Measurements from ENCODE around the gene SUPT20H.

Gene SUPT20H

DNA sequence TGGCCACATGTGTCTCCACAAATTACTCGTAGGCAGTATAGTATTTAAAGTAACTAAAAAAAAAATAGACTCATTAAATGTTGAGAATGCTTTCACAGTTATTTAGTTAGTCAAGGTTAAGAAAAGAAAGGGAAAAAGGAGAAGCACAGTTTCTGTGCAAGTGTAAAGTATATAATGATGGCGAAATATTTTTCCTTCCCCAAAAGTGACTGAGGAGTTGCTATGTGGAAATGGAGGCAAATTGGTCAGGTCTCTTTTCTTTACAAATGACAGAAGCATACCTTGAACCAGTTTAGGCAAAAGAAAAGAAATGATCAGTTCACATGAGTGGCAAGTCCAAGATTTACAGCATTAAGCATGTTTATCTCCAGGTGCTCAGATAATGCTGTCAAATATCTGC is 28.0 kb upstream of the SUPT20H start:
- H3F3A ChIP-seq (ENCODE audit: insufficient read depth, low read length) = no peaks in the 10 kb centered on the region
- H4K20me1 ChIP-seq (ENCODE audit: insufficient read depth, low read length) = no peaks in the 10 kb centered on the region
- no peak overlapping the region for H2AFZ ChIP-seq (ENCODE audit: low read length)
- H3K4me3 ChIP-seq (ENCODE audit: low read length) = no peak overlapping the region
- H3K27me3 ChIP-seq (replicated peaks; ENCODE audit: insufficient read depth, low read length) = no peaks in the 10 kb centered on the region
- DNase-seq = no peak
- no peaks in the 10 kb centered on the region for H3K36me3 ChIP-seq (replicated peaks; ENCODE audit: insufficient read depth, low read length)
- H3K4me2 ChIP-seq (ENCODE audit: low read depth, low read length) = no peak overlapping the region
- H3K9ac ChIP-seq (ENCODE audit: low read length) = no peak overlapping the region
- no peaks in the 10 kb centered on the region for H3K9me2 ChIP-seq (replicated peaks; ENCODE audit: insufficient read depth, low read length)
- no peaks in the 10 kb centered on the region for H3K79me2 ChIP-seq (ENCODE audit: low read length)
- H3K9me3 ChIP-seq (replicated peaks; ENCODE audit: insufficient read depth, low read length) = no peaks in the 10 kb centered on the region
- no peak overlapping the region for H3K27ac ChIP-seq (ENCODE audit: low read length)
- no peaks in the 10 kb centered on the region for H3K4me1 ChIP-seq (ENCODE audit: low read length)
- TF ChIP-seq CTCF (IDR thresholded peaks at IDR 0.05; ENCODE audit: low read length) (no peak), EZH2phosphoT487 (IDR thresholded peaks at IDR 0.05; ENCODE audit: low read length) (no peak), EZH2 (optimal IDR thresholded peaks at IDR 0.05; ENCODE audit: low read depth, low read length) (no peak)

- H3K27me3 ChIP-seq (replicated peaks; ENCODE audit: insufficient read depth, low read length) = no peaks in the 10 kb centered on the region
- no peak overlapping the region for H2AFZ ChIP-seq (ENCODE audit: low read length)
- no peaks in the 10 kb centered on the region for H3F3A ChIP-seq (ENCODE audit: insufficient read depth, low read length)
- H4K20me1 ChIP-seq (ENCODE audit: insufficient read depth, low read length) = no peaks in the 10 kb centered on the region
- no peak overlapping the region for H3K9ac ChIP-seq (ENCODE audit: low read length)
- no peaks in the 10 kb centered on the region for H3K4me1 ChIP-seq (ENCODE audit: low read length)
- no peak overlapping the region for H3K27ac ChIP-seq (ENCODE audit: low read length)
- no peak for TF ChIP-seq EZH2phosphoT487 (IDR thresholded peaks at IDR 0.05; ENCODE audit: low read length)
- TF ChIP-seq EZH2 (optimal IDR thresholded peaks at IDR 0.05; ENCODE audit: low read depth, low read length) = no peak
- no peak for TF ChIP-seq CTCF (IDR thresholded peaks at IDR 0.05; ENCODE audit: low read length)
- no peak overlapping the region for H3K4me3 ChIP-seq (ENCODE audit: low read length)
- no peaks in the 10 kb centered on the region for H3K36me3 ChIP-seq (replicated peaks; ENCODE audit: insufficient read depth, low read length)
- H3K9me2 ChIP-seq (replicated peaks; ENCODE audit: insufficient read depth, low read length) = no peaks in the 10 kb centered on the region
- H3K4me2 ChIP-seq (ENCODE audit: low read depth, low read length) = no peak overlapping the region
- H3K9me3 ChIP-seq (replicated peaks; ENCODE audit: insufficient read depth, low read length) = no peaks in the 10 kb centered on the region
- no peaks in the 10 kb centered on the region for H3K79me2 ChIP-seq (ENCODE audit: low read length)
- DNase-seq = no peak
These were observed 26.1 kb upstream of the SUPT20H start for GRCh38 chr13:37085606-37086005.

GRCh38 chr13:37076818-37077217 is 17.3 kb upstream of the SUPT20H start:
- H3K9ac ChIP-seq (ENCODE audit: low read length) = no peak overlapping the region
- no peaks in the 10 kb centered on the region for H3F3A ChIP-seq (ENCODE audit: insufficient read depth, low read length)
- H3K27me3 ChIP-seq (replicated peaks; ENCODE audit: insufficient read depth, low read length) = no peaks in the 10 kb centered on the region
- no peaks in the 10 kb centered on the region for H3K9me2 ChIP-seq (replicated peaks; ENCODE audit: insufficient read depth, low read length)
- H3K9me3 ChIP-seq (replicated peaks; ENCODE audit: insufficient read depth, low read length) = no peaks in the 10 kb centered on the region
- TF ChIP-seq CTCF (IDR thresholded peaks at IDR 0.05; ENCODE audit: low read length) (no peak), EZH2phosphoT487 (IDR thresholded peaks at IDR 0.05; ENCODE audit: low read length) (no peak)
- no peak overlapping the region for H3K4me2 ChIP-seq (ENCODE audit: low read depth, low read length)
- no peaks in the 10 kb centered on the region for H3K36me3 ChIP-seq (replicated peaks; ENCODE audit: insufficient read depth, low read length)
- H3K79me2 ChIP-seq (ENCODE audit: low read length) = no peaks in the 10 kb centered on the region
- no peak overlapping the region for H3K27ac ChIP-seq (ENCODE audit: low read length)
- no peak overlapping the region for H2AFZ ChIP-seq (ENCODE audit: low read length)
- DNase-seq = no peak
- H4K20me1 ChIP-seq (ENCODE audit: insufficient read depth, low read length) = no peaks in the 10 kb centered on the region
- H3K4me1 ChIP-seq (ENCODE audit: low read length) = no peaks in the 10 kb centered on the region
- H3K4me3 ChIP-seq (ENCODE audit: low read length) = no peak overlapping the region

All from MM.1S (cell line).